GM15510 (cell line): Measurements from ENCODE around the gene FAM20A.

Experiments used
- POLR2A ChIP-seq: IDR thresholded peaks from 3 replicates; pipeline ENCODE4 v1.6.1; 2011; ENCODE audit warnings: borderline replicate concordance; ENCODE audit not compliant: insufficient read length; ENCODE audit errors: extremely low read depth

FAM20A gene

DNA sequence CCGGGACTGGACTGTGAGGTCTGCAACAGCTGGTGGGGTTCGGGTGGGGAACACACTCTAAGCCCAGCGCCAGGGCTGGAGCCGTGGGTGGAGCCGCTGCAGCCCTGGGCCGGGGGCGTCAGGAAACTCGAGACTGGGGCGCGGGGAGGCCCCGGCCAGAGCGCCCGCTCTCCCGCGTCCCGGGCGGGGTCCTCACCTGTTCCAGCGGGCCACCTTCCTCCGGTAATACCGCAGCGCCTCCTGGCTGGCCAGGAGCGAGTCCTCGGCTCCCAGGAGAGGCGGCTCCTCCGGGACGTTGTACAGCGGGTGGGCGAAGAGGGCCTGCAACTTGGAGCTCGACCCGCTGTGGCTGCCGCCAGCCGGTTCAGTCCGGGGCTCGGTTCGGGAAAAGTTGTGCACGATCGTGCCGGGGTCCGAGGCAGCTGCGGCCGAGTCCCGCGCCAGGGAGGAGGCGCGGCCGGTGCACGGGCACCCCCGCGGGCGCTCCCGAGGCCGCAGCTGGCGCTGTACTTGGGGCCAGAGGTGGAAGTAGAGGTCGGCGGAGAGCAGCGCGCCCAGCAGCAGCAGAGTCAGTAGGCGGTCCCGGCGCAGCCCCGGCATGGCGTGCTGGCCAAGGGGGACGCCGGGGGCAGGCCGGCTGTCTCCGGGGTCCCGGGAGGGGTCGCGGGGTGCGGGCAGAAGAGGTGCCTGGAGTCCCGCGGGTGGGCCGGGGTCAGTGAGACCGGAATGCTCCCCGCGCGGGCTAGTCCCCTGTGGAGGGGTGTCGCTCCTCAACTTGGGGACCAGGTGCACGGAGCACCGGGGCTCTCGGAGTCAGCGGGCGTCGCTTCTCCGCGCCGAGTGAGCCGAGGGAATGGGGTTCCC, 868 bp downstream of the FAM20A start:
- TF ChIP-seq POLR2A = no peak

DNA sequence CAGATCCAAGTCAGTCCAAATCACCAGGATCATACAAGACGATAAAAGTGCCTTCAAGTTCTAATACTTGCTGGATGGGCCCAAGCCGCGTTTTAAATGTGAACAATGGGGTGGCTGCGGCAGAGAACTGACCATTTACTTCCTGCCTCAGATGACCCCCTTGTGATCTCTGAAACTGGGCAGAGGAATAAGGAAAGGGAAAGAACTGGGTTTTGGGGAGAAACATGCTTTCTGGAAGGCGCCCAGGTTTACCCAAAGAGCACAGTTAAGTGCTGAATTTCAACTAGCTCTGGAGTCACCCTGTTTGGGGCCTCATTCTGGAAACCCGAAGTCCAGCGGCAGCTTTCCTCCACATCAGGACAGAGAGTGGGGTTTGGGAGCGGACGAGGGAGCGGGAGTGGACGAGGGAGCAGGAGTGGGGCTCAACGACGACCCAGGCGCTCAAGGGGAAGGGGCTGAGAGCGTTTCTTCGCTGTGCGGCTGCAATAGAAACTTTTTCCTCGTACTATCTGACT, 1.6 kb downstream of the FAM20A start:
- no peak for TF ChIP-seq POLR2A

DNA sequence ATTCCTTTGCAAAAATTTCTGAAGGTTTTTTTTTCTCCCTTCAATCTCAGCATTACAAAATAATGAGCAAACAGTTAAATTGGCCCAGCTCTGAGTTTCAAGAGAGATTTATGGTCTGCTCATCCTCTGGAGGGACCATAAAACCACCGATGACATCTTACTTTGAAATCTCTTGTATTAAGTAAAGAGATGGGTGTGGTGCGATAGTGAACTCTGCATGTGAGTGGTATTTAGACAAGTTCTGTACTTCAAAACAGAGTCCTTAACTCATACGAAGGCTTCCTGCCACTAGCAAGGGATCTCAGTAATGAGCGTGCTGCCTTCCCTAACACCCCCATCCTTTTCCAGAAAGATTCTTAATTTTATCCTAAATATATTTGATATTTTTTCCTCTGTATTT, 2.1 kb downstream of the FAM20A start:
- no peak for TF ChIP-seq POLR2A

DNA sequence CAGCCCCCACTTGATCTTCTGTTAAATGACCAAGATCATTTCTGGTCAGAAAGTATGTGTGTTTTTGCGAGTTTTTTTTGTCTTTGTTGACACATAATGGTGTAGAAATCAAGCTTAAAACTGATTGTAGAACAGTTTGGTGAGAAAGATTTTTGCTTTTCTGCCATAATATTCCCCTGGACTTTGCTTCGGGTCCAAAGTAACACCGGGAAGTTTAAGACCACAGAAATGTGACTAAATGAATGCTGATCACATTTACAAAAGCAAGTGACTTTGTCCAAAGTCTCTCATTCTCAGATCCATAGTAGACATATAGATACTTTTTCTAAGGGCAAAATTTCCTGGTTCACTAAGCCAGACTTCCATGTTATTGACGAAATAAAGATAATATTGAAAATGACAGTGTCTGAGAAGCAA, 2.6 kb downstream of the FAM20A start:
- TF ChIP-seq POLR2A = no peak

DNA sequence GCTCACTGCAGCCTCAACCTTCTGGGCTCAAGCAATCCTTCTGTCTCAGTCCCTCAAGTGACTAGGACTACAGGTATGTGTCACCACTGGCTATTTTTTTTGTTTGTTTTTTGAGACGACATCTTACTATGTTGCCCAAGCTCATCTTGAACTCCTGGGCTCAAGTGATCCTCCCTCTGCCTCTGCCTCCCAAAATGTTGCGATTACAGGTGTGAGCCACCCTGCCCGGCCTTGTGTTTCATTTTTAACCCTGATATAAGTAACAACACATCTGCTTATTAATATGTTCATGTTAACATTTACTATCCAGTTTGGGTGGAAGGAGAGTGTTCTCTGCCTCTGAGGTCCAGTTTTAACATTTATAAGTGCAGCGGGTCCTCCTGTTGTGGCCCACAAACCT, 3.1 kb downstream of the FAM20A start:
- TF ChIP-seq POLR2A = no peak

DNA sequence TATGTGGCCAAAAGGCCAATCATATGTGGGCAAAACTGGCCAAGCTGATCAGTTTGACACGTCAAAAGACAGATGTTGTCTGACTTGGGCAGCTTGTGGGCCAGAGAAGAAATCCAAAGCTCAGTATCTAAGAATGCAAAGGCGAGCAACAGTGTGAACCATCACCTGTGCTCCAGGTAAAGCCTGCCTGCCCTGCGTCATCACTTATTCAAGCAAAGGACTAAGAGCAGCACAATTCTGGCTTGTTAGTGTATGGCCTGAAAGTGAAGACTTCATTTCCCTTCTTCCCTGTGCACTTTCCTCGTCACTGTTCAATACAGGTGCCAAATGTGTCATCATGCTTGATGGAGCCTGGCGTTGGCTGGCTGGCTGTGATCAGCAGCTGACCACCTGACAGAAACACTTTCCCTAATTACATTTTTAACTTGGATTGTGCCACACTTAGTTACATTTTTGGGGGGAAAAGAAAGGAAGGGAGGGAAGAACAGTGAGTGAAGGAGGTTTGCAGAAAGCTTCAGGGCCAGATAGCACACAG, 4.7 kb downstream of the FAM20A start:
- TF ChIP-seq POLR2A = no peak

DNA sequence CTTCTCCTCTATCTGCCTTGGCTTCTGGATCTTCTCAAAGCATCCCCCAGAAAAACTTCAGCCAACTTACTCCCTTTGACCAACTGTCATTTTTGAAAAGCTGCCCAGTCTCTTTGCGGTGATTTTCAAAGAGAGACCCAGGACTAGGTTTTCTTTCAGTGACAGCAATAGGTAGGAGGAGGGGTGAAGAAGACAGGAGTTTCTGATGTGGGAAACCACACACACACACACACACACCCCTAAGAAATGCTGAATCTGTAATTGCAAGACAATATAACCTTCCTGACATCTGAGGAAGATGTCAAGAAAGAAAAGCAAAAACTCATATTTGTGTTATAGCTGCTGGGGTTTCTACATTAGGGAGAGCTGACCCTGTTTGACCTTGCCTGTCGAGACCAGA, 5.2 kb downstream of the FAM20A start:
- TF ChIP-seq POLR2A = no peak

DNA sequence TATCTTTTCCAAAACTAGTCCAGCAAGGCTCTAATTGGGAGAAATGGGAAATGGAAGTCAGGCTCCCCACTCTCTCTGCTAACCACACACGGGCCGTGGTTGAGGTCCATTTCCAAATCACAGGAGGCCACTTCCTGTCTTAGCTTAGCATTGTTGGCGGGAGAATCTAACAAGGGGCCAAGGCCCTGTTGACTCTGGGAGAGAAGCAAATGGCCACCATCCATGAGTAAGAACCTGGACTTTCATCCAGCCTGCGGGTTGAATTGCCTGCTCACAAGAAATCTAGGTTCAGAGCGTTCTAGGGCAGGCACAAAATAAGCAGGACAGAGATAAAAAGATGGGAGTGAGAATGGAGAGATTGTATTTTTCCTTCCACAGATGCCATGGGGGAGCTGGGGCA, 5.7 kb downstream of the FAM20A start:
- TF ChIP-seq POLR2A = no peak

DNA sequence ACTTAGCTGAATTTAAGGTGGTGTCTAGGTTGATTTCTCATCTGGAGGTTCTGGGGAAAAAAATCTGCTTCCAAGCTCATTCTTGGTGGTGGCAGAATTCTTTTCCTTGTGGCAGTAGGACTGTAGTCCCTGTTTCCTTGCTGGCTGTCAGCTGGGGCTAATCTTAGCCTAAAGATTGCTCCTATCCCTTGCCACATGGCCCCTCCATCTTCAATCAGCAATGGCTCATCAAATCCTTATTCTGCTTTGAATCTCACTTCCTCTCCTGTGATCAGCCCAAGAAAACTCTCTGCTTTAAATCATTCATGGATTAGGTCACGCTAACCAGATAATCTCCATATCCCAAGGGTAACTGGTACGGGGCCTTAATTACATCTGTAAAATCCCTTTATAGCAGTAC, 6.6 kb downstream of the FAM20A start:
- TF ChIP-seq POLR2A = no peak

DNA sequence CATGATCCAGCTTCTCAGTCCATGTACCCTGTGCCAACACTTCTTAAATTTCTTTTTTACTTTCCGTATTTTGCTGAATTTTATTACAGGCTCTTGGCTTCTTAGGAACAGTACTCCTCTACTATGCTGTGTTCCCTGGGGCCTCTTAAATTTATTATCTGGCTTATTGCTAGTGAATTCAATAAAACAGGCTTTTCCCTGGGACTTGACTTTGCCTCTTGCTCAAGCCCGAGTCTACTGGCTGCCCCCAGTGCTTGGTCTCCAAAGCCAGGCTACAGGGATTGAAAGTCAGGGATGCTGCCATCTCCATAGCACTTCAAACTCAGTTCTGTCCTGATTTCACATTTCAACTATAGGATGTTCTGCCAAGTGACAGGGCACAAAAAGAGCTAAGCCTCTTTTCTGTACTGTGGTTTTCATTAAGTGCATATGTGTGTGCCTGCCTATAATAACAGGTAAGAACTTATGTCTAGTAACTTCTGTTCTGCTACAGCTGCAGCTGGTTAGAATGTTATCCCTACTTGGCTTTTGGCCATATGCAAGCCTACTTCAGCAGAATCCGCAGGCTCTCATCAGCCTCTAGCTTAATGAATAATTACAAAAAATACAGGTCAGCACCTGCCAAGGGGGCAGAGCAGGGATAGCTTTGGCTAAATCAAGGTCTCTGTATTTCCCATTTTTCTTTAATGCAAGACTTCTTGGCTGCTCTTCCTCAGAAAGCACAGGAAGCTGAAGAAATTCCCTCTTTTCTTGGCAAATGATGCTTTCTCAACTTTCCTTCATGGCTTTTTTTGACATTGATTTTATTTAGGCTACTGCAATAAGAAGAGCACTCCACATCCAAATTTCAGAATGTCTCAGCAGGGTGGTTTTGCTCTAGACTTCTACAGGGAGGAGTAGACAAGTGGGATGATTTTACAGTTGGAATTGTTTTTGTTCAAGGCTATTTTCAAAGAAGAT, 8.2 kb downstream of the FAM20A start:
- no peak for TF ChIP-seq POLR2A

DNA sequence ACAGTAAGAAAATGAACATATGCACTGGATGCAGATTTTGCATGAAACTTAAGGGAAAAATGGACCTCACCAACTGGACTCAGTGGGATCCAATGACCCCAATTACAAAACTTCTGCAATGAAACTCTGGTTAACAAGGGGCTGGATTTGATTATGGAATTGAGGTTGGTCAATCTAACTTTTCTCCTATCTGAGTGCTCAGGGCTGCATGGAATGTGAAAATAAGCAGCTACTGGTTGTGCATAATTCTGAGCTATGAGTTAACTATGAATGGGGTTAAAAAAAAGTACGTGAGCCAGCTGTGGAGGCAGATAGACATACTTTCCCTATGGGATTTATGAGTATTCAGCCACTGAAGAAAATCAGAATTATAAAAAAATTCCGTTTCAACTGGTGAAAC, 9.2 kb downstream of the FAM20A start:
- no peak for TF ChIP-seq POLR2A

DNA sequence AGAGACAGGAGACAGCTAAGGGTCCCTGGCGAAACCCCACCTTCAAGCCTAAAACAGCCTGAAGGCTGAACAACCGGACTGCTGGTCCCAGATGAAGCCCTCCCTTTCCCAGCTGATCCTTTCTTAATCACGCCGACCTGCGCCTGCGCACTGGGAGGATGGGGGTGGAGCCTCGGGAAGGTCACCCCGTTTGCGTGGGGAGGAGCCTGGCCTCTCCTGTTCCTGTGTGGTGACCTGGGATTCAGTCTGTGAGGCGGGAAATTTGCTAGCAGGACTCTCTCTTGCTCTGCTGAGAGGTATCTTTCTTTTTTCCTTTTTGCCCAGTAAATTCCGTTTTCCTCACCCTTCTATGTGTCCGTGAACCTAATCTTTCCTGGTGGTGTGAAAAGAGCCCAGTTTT, 9.6 kb downstream of the FAM20A start:
- no peak for TF ChIP-seq POLR2A

DNA sequence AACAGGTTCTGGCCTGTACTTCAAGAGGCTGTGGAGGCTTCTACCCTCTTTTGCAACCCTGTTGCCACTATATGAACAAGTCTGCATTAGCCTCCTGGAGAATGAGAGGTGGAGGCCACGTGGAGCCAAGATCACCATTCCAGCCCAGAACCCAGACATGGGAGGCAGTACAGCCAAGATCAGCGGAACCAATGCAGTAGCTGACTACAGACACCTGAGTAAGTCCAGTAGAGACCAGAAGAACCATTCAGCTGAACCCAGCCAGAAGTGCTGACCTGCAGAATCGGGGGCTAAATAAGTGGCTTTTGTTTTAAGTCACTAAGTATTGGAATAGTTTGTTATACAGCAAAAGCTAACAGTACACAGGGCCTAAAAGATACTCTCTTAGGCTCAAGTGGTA, 12.1 kb downstream of the FAM20A start:
- no peak for TF ChIP-seq POLR2A

DNA sequence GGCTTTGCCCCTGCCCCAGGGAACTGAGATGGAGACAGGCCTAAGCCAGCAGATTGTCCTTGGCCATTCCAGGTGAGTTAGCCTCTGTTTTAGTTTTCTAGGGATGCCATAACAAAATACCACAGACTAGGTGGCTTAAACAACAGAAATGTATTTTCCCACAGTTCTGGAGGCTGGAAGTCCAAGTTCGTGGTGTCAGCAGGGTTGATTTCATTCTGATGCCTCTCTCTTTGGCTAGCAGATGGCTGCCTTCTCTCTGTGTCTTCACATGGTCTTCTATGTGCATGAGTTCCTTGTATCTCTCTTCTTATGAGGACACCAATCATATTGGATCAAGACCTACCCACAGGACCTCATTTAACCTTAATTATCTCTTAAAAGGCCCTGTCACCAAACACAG, 12.8 kb downstream of the FAM20A start:
- no peak for TF ChIP-seq POLR2A

DNA sequence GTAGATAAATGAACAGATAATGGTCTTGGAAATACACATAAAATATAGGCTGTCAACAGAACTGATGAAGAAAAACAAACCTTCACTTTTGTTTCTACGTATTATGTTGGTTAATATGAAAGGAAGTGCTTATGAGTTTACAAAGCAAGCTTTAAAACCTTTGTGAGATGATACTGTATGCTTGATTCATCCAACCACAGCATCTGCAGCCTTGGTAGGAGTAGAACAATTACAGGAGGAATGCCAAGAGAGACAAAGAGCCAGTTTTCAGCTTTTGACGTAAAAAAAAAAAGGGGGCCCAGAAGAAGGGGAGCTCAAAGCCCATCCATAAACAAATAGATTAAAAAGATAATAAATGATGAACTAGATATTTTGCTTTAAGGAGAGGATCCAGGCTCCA, 13.3 kb downstream of the FAM20A start:
- TF ChIP-seq POLR2A = no peak
